Muscle of arm (tissue), 14 donors: Measurements from ENCODE around the gene TMEM170A. TPM values are rescaled to one million over a fixed set of nuclear protein-coding genes. Genes with fewer than 3 reads are reported as not detected.

ENCODE experiments used
- DNase-seq: peaks from one replicate; pipeline ENCODE4 v3.0.0-alpha.2; 2013
- long read RNA-seq, 11 donors: transcript quantifications; one replicate each; lab custom pipeline, GENCODE V29; 2026
- polyA plus RNA-seq, 12 donors: library from polyadenylated mRNA; unstranded; fragments of 120-200 nt; gene quantifications; one replicate each; pipeline ENCODE4 v1.2.1, GENCODE V29; 2013; ENCODE audit not compliant: insufficient read length in 12 of 12

TMEM170A gene
- polyA plus RNA-seq: 10 to 100 TPM in 11 of 12 donors, not detected in 1; 17.3 to 28.8 (median 20.4) TPM
- long read RNA-seq, donor 1, full-length matches to known transcripts: 9 of 17 reads
- long read RNA-seq, donor 1, partial matches to known transcripts: 0 of 17 reads
- long read RNA-seq, donor 1, other reads (novel, unspliced or antisense): 8 of 17 reads
- long read RNA-seq, donor 2, full-length matches to known transcripts: 8 of 8 reads
- long read RNA-seq, donor 2, partial matches to known transcripts: 0 of 8 reads
- long read RNA-seq, donor 2, other reads (novel, unspliced or antisense): 0 of 8 reads
- long read RNA-seq, donor 3, partial matches to known transcripts: 0 of 3 reads
- long read RNA-seq, donor 3, other reads (novel, unspliced or antisense): 0 of 3 reads
- long read RNA-seq, donor 4, partial matches to known transcripts: 0 of 1 reads
- long read RNA-seq, donor 4, other reads (novel, unspliced or antisense): 0 of 1 reads
- long read RNA-seq, donor 5, full-length matches to known transcripts: 7 of 7 reads
- long read RNA-seq, donor 5, partial matches to known transcripts: 0 of 7 reads
- long read RNA-seq, donor 5, other reads (novel, unspliced or antisense): 0 of 7 reads
- long read RNA-seq, donor 6, full-length matches to known transcripts: 3 of 3 reads
- long read RNA-seq, donor 6, partial matches to known transcripts: 0 of 3 reads
- long read RNA-seq, donor 6, other reads (novel, unspliced or antisense): 0 of 3 reads
- long read RNA-seq, donor 7, full-length matches to known transcripts: 5 of 5 reads
- long read RNA-seq, donor 7, partial matches to known transcripts: 0 of 5 reads
- long read RNA-seq, donor 7, other reads (novel, unspliced or antisense): 0 of 5 reads
- long read RNA-seq, donor 8, full-length matches to known transcripts: 8 of 16 reads
- long read RNA-seq, donor 8, partial matches to known transcripts: 8 of 16 reads
- long read RNA-seq, donor 8, other reads (novel, unspliced or antisense): 0 of 16 reads
- long read RNA-seq, donor 9, full-length matches to known transcripts: 2 of 2 reads
- long read RNA-seq, donor 9, partial matches to known transcripts: 0 of 2 reads
- long read RNA-seq, donor 9, other reads (novel, unspliced or antisense): 0 of 2 reads
- long read RNA-seq, donor 10, full-length matches to known transcripts: 6 of 6 reads
- long read RNA-seq, donor 10, partial matches to known transcripts: 0 of 6 reads
- long read RNA-seq, donor 10, other reads (novel, unspliced or antisense): 0 of 6 reads
- long read RNA-seq, donor 11, full-length matches to known transcripts: 10 of 10 reads
- long read RNA-seq, donor 11, partial matches to known transcripts: 0 of 10 reads
- long read RNA-seq, donor 11, other reads (novel, unspliced or antisense): 0 of 10 reads

GRCh38 chr16:75464122-75464918 lies at the start of gene TMEM170A:
TMEM170A (minus strand) TSS chr16:75464689; CDS start chr16:75464600, 89 bp downstream.
- peak; percentile 100 for DNase-seq

- DNase-seq: peak; percentile 17
Measured at GRCh38 chr16:75506574-75506973, 42.1 kb upstream of the TMEM170A start.

GRCh38 chr16:75506107-75506506 lies 41.6 kb upstream of the TMEM170A start:
- DNase-seq: peak; percentile 19

GRCh38 chr16:75503801-75504200 lies 39.3 kb upstream of the TMEM170A start:
- DNase-seq: no peak

GRCh38 chr16:75502916-75503605 lies 38.6 kb upstream of the TMEM170A start:
- DNase-seq: no peak

GRCh38 chr16:75501820-75502219 lies 37.3 kb upstream of the TMEM170A start:
- DNase-seq: peak; percentile 58

- no peak for DNase-seq
Measured at GRCh38 chr16:75501359-75501758, 36.9 kb upstream of the TMEM170A start.

- DNase-seq: peak; percentile 39
Measured at GRCh38 chr16:75498605-75499322, 34.3 kb upstream of the TMEM170A start.

- no peak for DNase-seq
Measured at GRCh38 chr16:75497558-75497957, 33.1 kb upstream of the TMEM170A start.

- DNase-seq: peak; percentile 35
Measured at GRCh38 chr16:75495076-75495674, 30.7 kb upstream of the TMEM170A start, which contains the start of gene CHST6. CHST6 (minus strand) TSS chr16:75495441; CDS start chr16:75479828, 15,613 bp downstream.

GRCh38 chr16:75494661-75495075 lies 30.2 kb upstream of the TMEM170A start:
- DNase-seq: peak; percentile 24

- DNase-seq: no peak
Measured at GRCh38 chr16:75494184-75494583, 29.7 kb upstream of the TMEM170A start.

GRCh38 chr16:75491876-75492275 lies 27.4 kb upstream of the TMEM170A start:
- DNase-seq: no peak

GRCh38 chr16:75488322-75488721 lies 23.8 kb upstream of the TMEM170A start:
- no peak for DNase-seq

GRCh38 chr16:75486676-75487313 lies 22.3 kb upstream of the TMEM170A start:
- no peak for DNase-seq

GRCh38 chr16:75486014-75486675 lies 21.7 kb upstream of the TMEM170A start:
- DNase-seq: no peak

- no peak for DNase-seq
Measured at GRCh38 chr16:75485230-75486013, 20.9 kb upstream of the TMEM170A start.
